CD4-positive, alpha-beta T cell treated with Interleukin-10 for 1 hour (primary cell): ENCODE results near the gene REV1.
"Not testable (repeated sequence)": the region's sequence is repeated elsewhere in the genome, so short reads cannot be mapped to it uniquely, and the experiment has no call there.

Experiments
- DNase-seq: peaks from one replicate; pipeline ENCODE4 v3.0.0-alpha.2; 2020

REV1 gene

DNA sequence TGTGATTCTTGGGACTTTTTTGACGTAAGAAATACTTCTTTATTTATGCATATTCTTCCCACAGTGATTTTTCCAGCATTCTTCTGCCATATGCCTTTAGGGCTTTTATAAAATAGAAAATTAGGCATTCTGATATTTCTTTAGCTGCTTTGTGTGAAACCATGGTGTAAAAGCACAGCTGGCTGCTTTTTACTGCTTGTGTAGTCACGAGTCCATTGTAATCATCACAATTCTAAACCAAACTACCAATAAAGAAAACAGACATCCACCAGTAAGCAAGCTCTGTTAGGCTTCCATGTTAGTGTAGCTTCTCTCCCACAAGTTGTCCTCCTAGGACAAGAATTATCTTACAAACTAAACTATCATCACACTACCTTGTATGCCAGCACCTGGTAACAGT, 90.0 kb downstream of the REV1 start:
- no peak for DNase-seq

GRCh38 chr2:99399063-99399462, 90.8 kb downstream of the REV1 start:
- DNase-seq = no peak

DNA sequence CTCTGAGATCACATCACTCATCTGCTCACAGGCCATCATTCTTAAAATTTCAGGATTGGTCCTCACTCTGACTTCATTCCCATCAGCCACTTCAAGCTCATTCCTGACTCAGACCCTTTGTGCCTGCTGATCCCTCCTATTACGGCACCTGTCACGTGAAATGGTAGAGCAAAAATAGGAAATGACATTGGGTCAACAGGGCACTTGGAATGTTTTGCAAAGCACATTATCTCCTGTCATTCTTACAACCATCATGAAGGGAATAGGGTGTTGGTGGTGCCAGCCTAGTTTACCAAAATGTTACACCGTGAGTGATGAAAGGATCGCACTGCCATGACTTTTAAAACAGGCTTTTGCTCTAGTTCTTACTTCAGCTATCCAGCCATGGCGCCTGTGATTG, 91.5 kb downstream of the REV1 start:
- DNase-seq = no peak

- no peak for DNase-seq
These were observed 92.4 kb downstream of the REV1 start for GRCh38 chr2:99397266-99397920.

GRCh38 chr2:99395589-99396130, 94.2 kb downstream of the REV1 start:
- no peak for DNase-seq

DNA sequence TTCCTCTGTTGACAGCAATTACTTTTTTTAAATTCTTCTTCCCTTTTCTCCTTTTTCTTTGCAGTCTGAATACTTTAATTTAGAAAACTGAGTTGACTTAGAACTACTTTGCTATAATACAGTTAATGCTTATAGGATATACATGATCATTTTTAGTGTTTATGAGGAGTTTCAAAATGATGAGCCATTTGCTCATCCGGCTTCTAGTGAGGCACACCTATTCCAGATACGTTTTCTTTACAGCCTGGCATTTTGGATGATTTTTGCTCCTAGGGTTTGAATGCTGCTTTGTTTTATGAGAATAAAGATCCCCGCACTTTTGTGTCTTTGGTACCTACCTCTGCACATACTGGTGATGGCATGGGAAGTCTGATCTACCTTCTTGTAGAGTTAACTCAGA, 99.9 kb downstream of the REV1 start:
- no peak for DNase-seq

DNA sequence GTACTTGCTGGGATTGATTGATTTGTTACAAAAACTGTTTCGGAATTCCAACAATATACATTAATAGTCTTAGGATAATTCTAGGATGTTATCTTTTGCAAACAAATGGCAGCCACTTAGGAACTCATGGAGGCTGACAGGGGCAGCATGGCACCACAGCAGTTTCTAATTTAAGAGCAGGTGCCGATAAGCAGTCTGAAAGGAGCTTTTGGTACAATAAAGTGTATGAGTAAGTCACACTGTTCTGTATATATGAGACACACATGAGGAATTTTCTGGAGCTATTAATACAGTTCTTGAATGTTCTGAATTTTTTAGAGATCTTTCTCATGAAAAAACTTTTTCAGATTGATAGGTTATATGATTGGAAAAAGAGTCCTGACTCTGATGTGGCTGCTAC, 100.4 kb downstream of the REV1 start:
- DNase-seq = no peak

DNA sequence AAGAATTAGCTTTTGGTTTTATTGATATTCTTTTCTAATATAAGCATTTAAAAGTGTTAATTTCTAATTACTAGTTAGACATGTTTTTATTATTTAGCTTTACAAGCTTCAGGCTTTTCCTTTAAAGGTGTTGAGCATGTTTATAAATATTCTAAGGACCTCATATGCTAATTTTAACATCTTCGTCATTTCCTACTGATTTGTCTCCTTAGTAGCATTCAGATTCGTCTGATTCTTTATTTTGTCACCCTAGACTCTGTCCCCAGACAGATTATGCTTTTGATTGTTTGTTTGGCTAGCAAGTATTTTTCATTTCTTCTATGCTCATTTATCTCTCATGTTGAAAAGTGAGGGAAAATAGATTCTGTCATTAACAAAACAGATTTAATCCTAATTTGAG, 100.9 kb downstream of the REV1 start:
- DNase-seq = no peak

GRCh38 chr2:99386011-99386410, 103.8 kb downstream of the REV1 start:
- no peak for DNase-seq

- DNase-seq = no peak
These were observed 107.7 kb downstream of the REV1 start for GRCh38 chr2:99382143-99382542.

DNA sequence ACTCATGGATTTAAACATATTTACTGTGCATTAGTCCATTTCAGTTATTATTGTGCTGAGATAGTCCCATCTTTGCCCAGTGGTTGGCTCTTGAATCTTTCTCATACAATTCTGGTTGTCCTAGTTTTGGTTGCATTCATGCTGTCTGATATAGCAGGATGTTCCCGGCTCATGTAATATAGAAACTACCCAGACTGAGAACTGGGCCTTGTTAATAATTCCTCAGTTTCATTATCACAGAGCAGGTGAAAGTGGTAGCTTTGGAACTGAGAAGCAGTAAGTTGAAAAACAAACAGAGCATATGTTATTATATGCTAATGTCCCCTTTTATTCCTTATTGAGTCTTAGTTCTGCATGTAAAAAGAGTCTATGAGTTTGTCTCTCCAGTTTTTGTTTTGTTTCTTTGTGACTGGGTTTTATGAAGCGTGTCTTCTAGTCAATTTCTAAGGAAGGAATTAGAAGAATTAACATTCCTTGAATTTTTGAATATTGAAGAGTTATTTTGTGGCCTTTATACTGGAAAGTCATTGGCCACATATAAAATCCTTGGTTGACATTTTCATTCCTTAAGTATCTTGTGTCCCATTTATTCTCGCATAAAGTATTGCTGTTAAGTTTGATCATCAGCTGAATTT, 109.3 kb downstream of the REV1 start:
- DNase-seq = no peak

DNA sequence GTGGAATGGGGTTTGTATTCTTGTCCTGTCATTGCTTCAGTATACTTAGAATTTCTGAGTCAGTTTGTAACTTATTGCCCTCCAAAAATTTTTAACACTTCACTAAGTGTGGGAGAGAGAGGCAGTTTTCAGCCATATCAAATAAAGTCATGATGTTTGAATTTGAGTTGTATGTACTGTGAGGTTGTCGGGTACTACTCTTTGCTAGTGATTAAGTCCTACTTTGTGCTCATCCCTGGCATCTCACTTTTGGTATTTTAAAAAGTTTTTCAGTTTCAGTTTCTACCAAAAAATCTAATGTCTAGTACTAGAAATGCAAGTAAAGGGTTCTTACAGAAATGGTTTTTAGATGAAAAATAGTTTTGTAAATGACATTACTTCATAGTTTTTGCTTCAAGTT, 111.9 kb downstream of the REV1 start:
- DNase-seq = no peak

DNA sequence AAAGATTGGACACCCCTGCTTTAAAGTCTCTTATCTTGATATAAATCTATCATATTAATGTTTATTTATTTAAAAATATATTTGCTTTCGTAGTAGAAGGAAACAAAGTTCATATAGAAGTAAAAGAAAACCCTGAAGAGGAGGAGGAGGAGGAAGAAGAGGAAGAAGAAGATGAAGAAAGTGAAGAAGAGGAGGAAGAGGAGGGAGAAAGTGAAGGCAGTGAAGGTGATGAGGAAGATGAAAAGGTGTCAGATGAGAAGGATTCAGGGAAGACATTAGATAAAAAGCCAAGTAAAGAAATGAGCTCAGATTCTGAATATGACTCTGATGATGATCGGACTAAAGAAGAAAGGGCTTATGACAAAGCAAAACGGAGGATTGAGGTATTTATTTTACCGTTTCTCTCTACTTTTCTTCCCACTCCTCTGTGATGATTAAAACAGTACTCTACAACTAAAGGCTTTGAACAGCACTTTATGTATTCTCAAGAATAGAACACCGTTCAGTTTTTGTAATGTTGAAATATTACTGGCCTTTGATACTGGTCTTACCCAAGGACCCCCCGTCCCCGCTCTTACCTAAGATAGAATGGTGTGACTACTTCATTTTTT, 113.5 kb downstream of the REV1 start:
- DNase-seq = no peak

DNA sequence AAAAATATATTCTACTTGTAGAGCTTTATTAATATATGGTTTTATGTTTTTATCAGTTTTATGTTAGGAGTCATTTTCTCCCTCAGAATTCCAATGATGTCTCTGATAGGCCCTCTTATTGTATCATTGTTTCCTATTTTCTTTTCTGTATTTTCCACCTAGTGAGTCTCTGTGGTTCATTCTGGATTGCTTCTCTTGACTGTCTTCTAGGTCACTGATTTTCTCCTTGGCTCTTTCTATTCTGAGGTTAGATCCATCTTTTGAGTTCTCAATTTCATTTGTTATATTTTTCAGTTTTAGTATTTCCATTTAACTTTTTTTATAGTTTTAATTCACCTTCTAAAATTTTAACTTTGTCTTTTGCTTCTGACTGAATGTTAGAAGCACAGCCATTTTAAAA, 115.1 kb downstream of the REV1 start:
- DNase-seq = no peak

GRCh38 chr2:99373144-99373543, 116.7 kb downstream of the REV1 start:
- no peak for DNase-seq

GRCh38 chr2:99368854-99369253, 121.0 kb downstream of the REV1 start:
- not testable (repeated sequence) for DNase-seq

DNA sequence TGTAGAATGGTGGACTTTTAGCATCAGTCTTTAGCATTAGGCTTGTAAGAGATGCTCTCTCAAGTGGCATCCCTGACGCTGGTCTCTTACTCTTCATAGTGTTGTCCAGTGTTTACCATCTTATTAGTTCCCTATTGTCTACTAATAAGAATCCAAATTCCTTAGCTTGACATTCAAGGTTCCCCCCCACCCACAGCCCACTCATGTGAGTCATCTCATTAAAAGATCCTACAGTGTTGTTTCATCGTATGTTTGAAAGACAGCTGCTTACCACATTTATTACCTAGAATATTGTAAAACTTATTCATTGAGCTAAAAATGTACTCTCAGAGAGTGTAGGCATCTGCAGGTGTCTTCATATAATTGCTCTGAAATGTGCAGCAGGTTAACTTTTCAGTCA, 124.2 kb downstream of the REV1 start:
- DNase-seq = no peak

- DNase-seq = no peak
These were observed 133.0 kb downstream of the REV1 start for GRCh38 chr2:99356853-99357252.

DNA sequence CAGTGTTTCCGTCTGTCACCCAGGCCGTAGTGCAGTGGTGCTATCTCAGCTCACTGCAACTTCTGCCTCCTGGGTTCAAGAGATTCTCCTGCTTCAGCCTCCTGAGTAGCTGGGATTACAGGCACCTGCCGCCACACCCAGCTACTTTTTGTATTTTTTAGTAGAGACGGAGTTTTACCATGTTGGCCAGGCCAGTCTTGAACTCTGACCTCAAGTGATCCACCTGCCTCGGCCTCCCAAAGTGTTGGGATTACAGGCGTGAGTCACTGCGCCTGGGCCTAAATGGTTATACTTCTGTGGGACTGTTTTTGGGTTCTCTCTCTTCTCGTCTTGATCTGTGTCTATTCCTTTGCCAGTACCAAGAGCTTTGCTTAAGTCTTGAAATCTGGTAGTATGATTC, 135.0 kb downstream of the REV1 start:
- DNase-seq = not testable (repeated sequence)

DNA sequence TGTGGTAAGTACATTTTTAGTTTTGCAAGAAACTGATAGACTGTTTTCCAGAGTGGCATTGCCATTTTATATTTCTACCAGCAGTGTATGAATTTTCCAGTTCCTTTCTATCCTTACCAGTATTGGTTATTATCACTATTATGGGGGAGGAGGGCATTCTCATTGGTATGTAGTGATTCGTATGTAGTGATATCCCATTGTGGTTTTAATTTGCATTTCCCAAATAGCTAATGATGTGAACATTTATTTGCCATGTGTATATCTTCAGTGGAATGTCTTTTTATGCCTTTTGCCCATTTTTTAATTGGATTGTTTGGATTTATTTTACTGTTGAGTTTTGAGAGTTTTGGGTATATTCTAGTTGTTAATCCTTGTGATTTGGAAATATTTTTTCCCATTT, 135.7 kb downstream of the REV1 start:
- no peak for DNase-seq
